GM21423 (cell line): ENCODE results near the gene UGP2.
"Not testable (repeated sequence)": the region's sequence is repeated elsewhere in the genome, so short reads cannot be mapped to it uniquely, and the experiment has no call there.

Experiments used
- ATAC-seq: cut with Tn5 transposase; IDR thresholded peaks from one replicate; pipeline ENCODE4 v1.9.1; 2021; ENCODE audit warnings: mild to moderate bottlenecking, moderate library complexity; ENCODE audit not compliant: unreplicated experiment

Gene UGP2

GRCh38 chr2:63840081-63840784 lies 1.5 kb upstream of the UGP2 start:
- peak; percentile 31 for ATAC-seq

GRCh38 chr2:63840785-63841253 lies 877 bp upstream of the UGP2 start:
- ATAC-seq, result peak; percentile 88

GRCh38 chr2:63842149-63843061 lies 709 bp downstream of the UGP2 start:
- ATAC-seq, result no peak

GRCh38 chr2:63843093-63843492 lies 1.4 kb downstream of the UGP2 start:
- no peak for ATAC-seq

GRCh38 chr2:63843791-63844190 lies 2.1 kb downstream of the UGP2 start:
- no peak for ATAC-seq

- no peak for ATAC-seq
These were observed 2.9 kb downstream of the UGP2 start for GRCh38 chr2:63844616-63845015.

GRCh38 chr2:63845866-63846265 lies 4.2 kb downstream of the UGP2 start:
- no peak for ATAC-seq

GRCh38 chr2:63846487-63846886 lies 4.8 kb downstream of the UGP2 start:
- no peak for ATAC-seq

- ATAC-seq, result not testable (repeated sequence)
These were observed 5.9 kb downstream of the UGP2 start for GRCh38 chr2:63847571-63847970.

GRCh38 chr2:63849381-63850203 lies 7.9 kb downstream of the UGP2 start:
- ATAC-seq, result no peak

GRCh38 chr2:63850204-63850571 lies 8.5 kb downstream of the UGP2 start:
- ATAC-seq, result no peak

GRCh38 chr2:63850649-63851048 lies 9.0 kb downstream of the UGP2 start:
- ATAC-seq, result no peak

GRCh38 chr2:63851691-63852311 lies 10.1 kb downstream of the UGP2 start:
- no peak for ATAC-seq

- no peak for ATAC-seq
These were observed 12.0 kb downstream of the UGP2 start for GRCh38 chr2:63853527-63854310.

GRCh38 chr2:63855418-63856302 lies 14.0 kb downstream of the UGP2 start:
- ATAC-seq, result no peak

GRCh38 chr2:63856303-63856603 lies 14.6 kb downstream of the UGP2 start:
- no peak for ATAC-seq

GRCh38 chr2:63858291-63858690 lies 16.6 kb downstream of the UGP2 start:
- no peak for ATAC-seq

- peak; percentile 56 for ATAC-seq
These were observed 19.6 kb downstream of the UGP2 start for GRCh38 chr2:63861220-63861822.

GRCh38 chr2:63862806-63863205 lies 21.1 kb downstream of the UGP2 start:
- no peak for ATAC-seq
